Measurements from ENCODE around the gene STEAP1. TPM values are rescaled to one million over a fixed set of nuclear protein-coding genes. Genes with fewer than 3 reads are reported as not detected.

Gene STEAP1
- total RNA-seq, 1 experiment from 2014 or later: 21.2 TPM

DNA sequence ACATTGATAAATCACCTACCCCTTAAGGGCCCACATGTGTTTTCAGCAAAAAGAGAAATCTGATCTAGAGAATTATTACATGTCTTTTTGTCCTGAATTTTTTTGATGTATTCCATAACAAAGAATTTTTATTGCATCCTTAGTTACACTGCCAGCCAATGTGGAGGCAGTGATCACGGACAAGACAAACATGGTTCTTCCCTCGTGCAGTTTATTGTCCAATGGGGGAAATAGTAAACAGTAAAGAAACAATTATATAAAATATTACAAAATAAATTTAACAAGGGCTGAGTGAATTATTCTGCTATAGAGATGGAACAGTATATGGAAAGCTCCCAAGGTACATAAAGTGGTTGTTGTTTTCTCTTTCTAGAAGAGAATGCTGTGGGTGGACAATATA, 59.3 kb downstream of the STEAP1 start:
- Histone ChIP-seq H3K4me2 (ENCODE audit: low read length) (peak overlapping the region; percentile 99), H3K9me2 (replicated peaks; ENCODE audit: low read length) (no peaks in the 10 kb centered on the region), H3K79me2 (ENCODE audit: low read length) (peaks cover 13% of the 10 kb centered on the region), H3K4me1 (ENCODE audit: insufficient read depth, low read length) (peaks cover 23% of the 10 kb centered on the region), H3K4me3 (ENCODE audit: low read length) (no peak overlapping the region), H3K9me3 (ENCODE audit: low read length) (no peaks in the 10 kb centered on the region), H4K20me1 (ENCODE audit: low read length) (no peaks in the 10 kb centered on the region), H3K36me3 (ENCODE audit: low read depth, low read length) (no peaks in the 10 kb centered on the region), H3K27ac (ENCODE audit: low read length) (no peak overlapping the region), H2AFZ (ENCODE audit: low read length) (no peak overlapping the region), H3K9ac (ENCODE audit: low read length) (no peak overlapping the region), H3F3A (ENCODE audit: low read length, unreplicated experiment) (no peaks in the 10 kb centered on the region), H3K27me3 (ENCODE audit: low read length) (no peaks in the 10 kb centered on the region)
- DNase-seq: no peak
- no TSS peak for BruUV-seq (replicated peaks)
- ChIA-PET CTCF (no interaction called here), POLR2A (ENCODE audit: unreplicated experiment) (interaction anchor here (0.6 kb wide), 1 partner anchor 27 kb away, joined by 4 read pairs; no protein-coding TSS in a partner anchor)
- TF ChIP-seq, protein P1, sequence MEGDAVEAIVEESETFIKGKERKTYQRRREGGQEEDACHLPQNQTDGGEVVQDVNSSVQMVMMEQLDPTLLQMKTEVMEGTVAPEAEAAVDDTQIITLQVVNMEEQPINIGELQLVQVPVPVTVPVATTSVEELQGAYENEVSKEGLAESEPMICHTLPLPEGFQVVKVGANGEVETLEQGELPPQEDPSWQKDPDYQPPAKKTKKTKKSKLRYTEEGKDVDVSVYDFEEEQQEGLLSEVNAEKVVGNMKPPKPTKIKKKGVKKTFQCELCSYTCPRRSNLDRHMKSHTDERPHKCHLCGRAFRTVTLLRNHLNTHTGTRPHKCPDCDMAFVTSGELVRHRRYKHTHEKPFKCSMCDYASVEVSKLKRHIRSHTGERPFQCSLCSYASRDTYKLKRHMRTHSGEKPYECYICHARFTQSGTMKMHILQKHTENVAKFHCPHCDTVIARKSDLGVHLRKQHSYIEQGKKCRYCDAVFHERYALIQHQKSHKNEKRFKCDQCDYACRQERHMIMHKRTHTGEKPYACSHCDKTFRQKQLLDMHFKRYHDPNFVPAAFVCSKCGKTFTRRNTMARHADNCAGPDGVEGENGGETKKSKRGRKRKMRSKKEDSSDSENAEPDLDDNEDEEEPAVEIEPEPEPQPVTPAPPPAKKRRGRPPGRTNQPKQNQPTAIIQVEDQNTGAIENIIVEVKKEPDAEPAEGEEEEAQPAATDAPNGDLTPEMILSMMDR (conservative IDR thresholded peaks at IDR 0.05; ENCODE audit: low read depth, low read length): no peak
- TF ChIP-seq EZH2phosphoT487 (IDR thresholded peaks at IDR 0.05; ENCODE audit: borderline replicate concordance, low read length) (no peak), EZH2 (IDR thresholded peaks at IDR 0.05; ENCODE audit: low read length, unreplicated experiment) (no peak)
- ATAC-seq: no peak
- intact Hi-C loops (cut with micrococcal nuclease): loop anchor here (2.0 kb wide), 1 partner anchor 49 kb away; no protein-coding TSS in a partner anchor

Other genes with a start within 250 kb of the STEAP1 start
- gene STEAP2, start 57.3 kb downstream of the STEAP1 start, total RNA-seq (2014; rRNA removed): 4.7 and 7.0 TPM in 2 replicates
- 3.1 and 6.6 TPM in 2 replicates for gene CFAP69, start 90.7 kb downstream of the STEAP1 start, total RNA-seq (2014; rRNA removed)
- not detected in 2 replicates for gene FAM237B, start 166.8 kb downstream of the STEAP1 start, total RNA-seq (2014; rRNA removed)
- gene GTPBP10, start 192.2 kb downstream of the STEAP1 start, total RNA-seq (2014; rRNA removed): 13.0 and 23.5 TPM in 2 replicates
- gene CLDN12, start 249.0 kb downstream of the STEAP1 start, total RNA-seq (2014; rRNA removed): 12.7 and 14.7 TPM in 2 replicates

Measured in PC-3 (cell line).